WI38 (cell line): ENCODE results near the gene GLIS2.
"Not testable (repeated sequence)": the region's sequence is repeated elsewhere in the genome, so short reads cannot be mapped to it uniquely, and the experiment has no call there.

ENCODE experiments used
- H3K4me3 ChIP-seq: 2 replicates; pipeline ENCODE4 v1.5.1; 2011; ENCODE audit warnings: low read depth, mild to moderate bottlenecking, control low read depth, low read length
- CTCF ChIP-seq: IDR thresholded peaks from 2 replicates; pipeline ENCODE4 v1.5.1; 2012; ENCODE audit warnings: low read depth, mild to moderate bottlenecking, control low read depth, low read length

Gene GLIS2

GRCh38 chr16:4328046-4328781 is 12.3 kb downstream of the GLIS2 start:
- TF ChIP-seq CTCF, result peak; percentile 46; the same call in 1 of the 2 replicates

GRCh38 chr16:4328782-4329775 is 13.2 kb downstream of the GLIS2 start:
- TF ChIP-seq CTCF, result no peak
- H3K4me3 ChIP-seq, result peak overlapping the region; percentile 27; the same call in 1 of the 2 replicates

More at GRCh38 chr16:4328046-4328781, 12.3 kb downstream of the GLIS2 start:
- peak overlapping the region; percentile 35 for H3K4me3 ChIP-seq

- peak; percentile 98 for TF ChIP-seq CTCF
- H3K4me3 ChIP-seq, result no peak overlapping the region
These were observed 14.5 kb downstream of the GLIS2 start for GRCh38 chr16:4330277-4330874.

- H3K4me3 ChIP-seq, result no peak overlapping the region
- TF ChIP-seq CTCF, result no peak
These were observed 16.2 kb downstream of the GLIS2 start for GRCh38 chr16:4332083-4332482.

- no peak overlapping the region for H3K4me3 ChIP-seq
These were observed 16.9 kb downstream of the GLIS2 start for GRCh38 chr16:4332623-4333307.

GRCh38 chr16:4333308-4333638 is 17.4 kb downstream of the GLIS2 start:
- TF ChIP-seq CTCF, result no peak

More at GRCh38 chr16:4332623-4333307, 16.9 kb downstream of the GLIS2 start:
- no peak for TF ChIP-seq CTCF

GRCh38 chr16:4333714-4334113 is 17.8 kb downstream of the GLIS2 start:
- H3K4me3 ChIP-seq, result not testable (repeated sequence)

More at GRCh38 chr16:4333308-4333638, 17.4 kb downstream of the GLIS2 start:
- no peak overlapping the region for H3K4me3 ChIP-seq
